IMR-90 (cell line): Measurements from ENCODE around the gene PTPRF. TPM values are rescaled to one million over a fixed set of nuclear protein-coding genes. Genes with fewer than 3 reads are reported as not detected.

ENCODE experiments used
- ATAC-seq: fragments of 200-7000 bp; cut with Tn5 transposase; 2 replicates; pipeline ENCODE4 v1.9.1; 2020; ENCODE audit warnings: low read depth, mild to moderate bottlenecking, moderate library complexity
- BruUV-seq: library from RNA; stranded (reverse); fragments of 400-500 nt; replicated peaks from 2 replicates; lab custom pipeline; 2021; lab: Mats Ljungman, UMichigan
- CTCF ChIA-PET: fragments of 300-600 bp; formaldehyde crosslinking; extraction: SDS; loops from one replicate; lab custom pipeline; 2021; ENCODE audit warnings: antibody characterized with exemption; lab: Yijun Ruan, JAX
- POLR2A ChIA-PET: fragments of 300-600 bp; sonication (Branson Sonifier 250); formaldehyde crosslinking; loops from one replicate; lab custom pipeline; 2022; ENCODE audit warnings: antibody characterized with exemption; ENCODE audit not compliant: unreplicated experiment; lab: Charles Lee
- DNase-seq: peaks from one replicate; pipeline ENCODE4 v3.0.0; 2013
- H2AFZ ChIP-seq: replicated peaks from 2 replicates; pipeline ENCODE3; 2013; ENCODE audit warnings: low read length, mild to moderate bottlenecking; ENCODE audit not compliant: poor library complexity
- H2AK5ac ChIP-seq: 2 replicates; pipeline ENCODE4 v1.6.1; 2013; ENCODE audit warnings: low read depth, low read length, inconsistent platforms
- H2AK9ac ChIP-seq: replicated peaks from 2 replicates; pipeline ENCODE3; 2013; ENCODE audit warnings: mild to moderate bottlenecking, low read depth, low read length, moderate library complexity; ENCODE audit not compliant: poor library complexity
- H2BK120ac ChIP-seq: 2 replicates; pipeline ENCODE4 v1.6.1; 2013; ENCODE audit warnings: low read depth, low read length, inconsistent platforms
- H2BK15ac ChIP-seq: 3 replicates; pipeline ENCODE4 v1.6.1; 2013; ENCODE audit warnings: low read depth, low read length, inconsistent platforms
- H2BK20ac ChIP-seq: 2 replicates; pipeline ENCODE4 v1.6.1; 2013; ENCODE audit warnings: low read depth, mild to moderate bottlenecking, inconsistent platforms, low read length, moderate library complexity
- H2BK5ac ChIP-seq: 2 replicates; pipeline ENCODE4 v1.6.1; 2013; ENCODE audit warnings: mild to moderate bottlenecking, low read depth, low read length, inconsistent platforms; ENCODE audit not compliant: poor library complexity, severe bottlenecking
- H3K14ac ChIP-seq: replicated peaks from 2 replicates; pipeline ENCODE4 v1.6.1; 2013; ENCODE audit warnings: low read depth, low read length, inconsistent platforms
- H3K18ac ChIP-seq: 2 replicates; pipeline ENCODE4 v1.6.1; 2013; ENCODE audit warnings: low read depth, low read length, control low read depth
- H3K23ac ChIP-seq: 2 replicates; pipeline ENCODE4 v1.6.1; 2013; ENCODE audit warnings: low read depth, low read length, inconsistent platforms
- H3K27ac ChIP-seq: 2 replicates; pipeline ENCODE4 v1.5.1; 2013; ENCODE audit warnings: mild to moderate bottlenecking, control low read depth, low read length; ENCODE audit not compliant: insufficient read depth
- H3K27me3 ChIP-seq: 2 replicates; pipeline ENCODE4 v1.6.1; 2013; ENCODE audit warnings: low read length; ENCODE audit not compliant: control insufficient read depth, insufficient read depth
- H3K36me3 ChIP-seq: 2 replicates; pipeline ENCODE4 v1.6.1; 2013; ENCODE audit warnings: low read length, mixed read lengths; ENCODE audit not compliant: control insufficient read depth, insufficient read depth
- H3K4ac ChIP-seq: 2 replicates; pipeline ENCODE4 v1.6.1; 2013; ENCODE audit warnings: low read depth, low read length, inconsistent platforms
- H3K4me1 ChIP-seq: 2 replicates; pipeline ENCODE4 v1.6.1; 2013; ENCODE audit warnings: low read length, mixed read lengths; ENCODE audit not compliant: control insufficient read depth, insufficient read depth
- H3K4me2 ChIP-seq: 2 replicates; pipeline ENCODE4 v1.6.1; 2013; ENCODE audit warnings: low read depth, mild to moderate bottlenecking, control low read depth, low read length, moderate library complexity
- H3K4me3 ChIP-seq: 2 replicates; pipeline ENCODE4 v1.5.1; 2013; ENCODE audit warnings: low read depth, mild to moderate bottlenecking, control low read depth, low read length, moderate library complexity; ENCODE audit not compliant: insufficient read depth
- H3K56ac ChIP-seq: 2 replicates; pipeline ENCODE4 v1.6.1; 2013; ENCODE audit warnings: low read length, inconsistent platforms; ENCODE audit not compliant: insufficient read depth; ENCODE audit errors: extremely low read depth
- H3K79me1 ChIP-seq, 2 experiments: 2 replicates each; pipeline ENCODE4 v1.6.1; 2013; ENCODE audit warnings: low read length in 2 of 2, inconsistent platforms in 1 of 2, low read depth in 1 of 2
- H3K9ac ChIP-seq: 2 replicates; pipeline ENCODE4 v1.6.1; 2013; ENCODE audit warnings: low read depth, low read length, control low read depth
- H3K9me1 ChIP-seq: 2 replicates; pipeline ENCODE4 v1.6.1; 2013; ENCODE audit warnings: low read length, inconsistent platforms; ENCODE audit not compliant: insufficient read depth
- H3K9me3 ChIP-seq: 2 replicates; pipeline ENCODE4 v1.6.1; 2013; ENCODE audit warnings: low read length; ENCODE audit not compliant: control insufficient read depth, insufficient read depth
- H4K20me1 ChIP-seq: 2 replicates; pipeline ENCODE4 v1.6.1; 2013; ENCODE audit warnings: low read length, inconsistent platforms; ENCODE audit not compliant: insufficient read depth
- H4K5ac ChIP-seq: 2 replicates; pipeline ENCODE4 v1.6.1; 2013; ENCODE audit warnings: mild to moderate bottlenecking, low read depth, low read length, control low read depth
- H4K8ac ChIP-seq, 2 experiments: 2 replicates each; pipeline ENCODE4 v1.6.1; 2013; ENCODE audit warnings: low read depth in 2 of 2, low read length in 2 of 2, control low read depth in 1 of 2, inconsistent platforms in 1 of 2
- H4K91ac ChIP-seq: 2 replicates; pipeline ENCODE4 v1.6.1; 2013; ENCODE audit warnings: low read depth, low read length, inconsistent platforms; ENCODE audit not compliant: insufficient read depth
- CEBPB ChIP-seq: IDR thresholded peaks from 2 replicates; pipeline ENCODE4 v1.6.1; 2012; ENCODE audit warnings: low read depth, low read length, improper control_type of control experiment
- CHD1 ChIP-seq: IDR thresholded peaks from 2 replicates; pipeline ENCODE4 v1.6.1; 2012; ENCODE audit warnings: low read depth, low read length, improper control_type of control experiment
- CTCF ChIP-seq: conservative IDR thresholded peaks from 2 replicates; pipeline ENCODE4 v1.5.1; 2012; ENCODE audit warnings: mild to moderate bottlenecking, low read depth, low read length, improper control_type of control experiment
- MAFK ChIP-seq: IDR thresholded peaks from 2 replicates; pipeline ENCODE4 v1.6.1; 2012; ENCODE audit warnings: low read depth, low read length, improper control_type of control experiment
- MAZ ChIP-seq: IDR thresholded peaks from 2 replicates; pipeline ENCODE4 v1.6.1; 2012; ENCODE audit warnings: low read depth, mild to moderate bottlenecking, low read length, improper control_type of control experiment, moderate library complexity, borderline replicate concordance
- RCOR1 ChIP-seq: IDR thresholded peaks from 2 replicates; pipeline ENCODE4 v1.6.1; 2012; ENCODE audit warnings: mild to moderate bottlenecking, low read length, improper control_type of control experiment; ENCODE audit not compliant: insufficient replicate concordance
- WGBS, 2 experiments: methylation state at CpG; one replicate each; pipeline versions ENCODE4 v1.1.5 to v1.1.7; 2013; ENCODE audit warnings: missing lambda C conversion rate in 2 of 2; ENCODE audit not compliant: insufficient read length in 1 of 2; ENCODE audit errors: extremely low coverage in 2 of 2; 5-methylcytosine and 5-hydroxymethylcytosine counted together
- dilution Hi-C: fragments of 300-500 bp; cut with HindIII; formaldehyde crosslinking; loops from one replicate; pipeline ENCODE4 v1.14.3; 2018; ENCODE audit warnings: low sequenced_read_pairs; ENCODE audit not compliant: unreplicated experiment
- in situ Hi-C: fragments of 300-500 bp; cut with MboI; formaldehyde crosslinking; loops from 3 replicates; pipeline ENCODE4 v1.14.3; 2019; ENCODE audit warnings: low sequenced_read_pairs, inconsistent platforms, mixed read lengths
- intact Hi-C: fragments of 100-400 bp; cut with micrococcal nuclease; formaldehyde crosslinking; loops from 2 replicates; pipeline ENCODE4 v1.10.0; 2022
- polyA plus RNA-seq, 3 experiments: library from polyadenylated mRNA; depleted of rRNA; stranded (reverse); fragments of >200 nt; gene quantifications; 2 replicates each; pipeline ENCODE4 v1.2.3, GENCODE V29; 2012; ENCODE audit warnings: low replicate concordance in 1 of 3
- total RNA-seq: library from RNA; depleted of rRNA; stranded (reverse); fragments of >200 nt; gene quantifications from 2 replicates; pipeline ENCODE4 v1.2.3, GENCODE V29; 2012

Gene PTPRF
- total and polyA plus RNA-seq, 2 of the 4 experiments (the other 2 are of a cell fraction), result 25.8 to 92.3 TPM

DNA sequence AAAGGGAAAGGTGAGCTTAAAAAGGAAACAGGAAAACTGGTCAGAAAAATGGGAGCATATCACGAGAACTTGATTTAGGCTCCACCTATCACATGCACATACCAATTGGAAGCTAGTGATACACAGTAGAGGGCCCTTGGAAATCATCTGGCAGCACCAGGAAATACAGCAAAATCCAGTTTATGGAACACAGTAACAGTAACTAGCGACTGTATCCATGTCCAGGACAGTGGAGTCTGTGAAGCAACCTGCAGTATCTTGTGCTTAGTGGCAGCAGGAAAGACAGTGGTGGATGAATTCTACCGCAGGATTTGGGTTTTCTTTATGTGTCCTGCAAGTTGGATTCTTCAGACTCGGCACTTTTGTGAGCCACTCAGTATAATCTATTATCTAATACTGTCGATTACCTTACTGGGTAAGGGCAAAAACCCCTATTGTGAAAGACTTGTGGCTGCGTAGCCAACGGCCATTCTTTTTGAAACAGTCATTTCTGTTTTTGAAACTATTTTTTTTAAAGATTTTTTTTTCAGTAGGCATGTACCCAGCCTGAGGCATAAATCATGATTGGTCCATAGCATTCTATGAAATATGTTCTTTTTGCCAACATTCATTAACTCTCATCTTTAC lies 117.7 kb downstream of the PTPRF start:
- Histone ChIP-seq H4K8ac (peak overlapping the region in 1 of 2 experiments; percentile 70; a peak in 1 of 4 replicates), H3K14ac (no peak overlapping the region), H2BK20ac (no peak overlapping the region), H2BK120ac (no peak overlapping the region), H3K4me1 (peaks cover 5% of the 10 kb centered on the region), H3K9me3 (no peaks in the 10 kb centered on the region), H3K4me2 (no peak overlapping the region), H3K27ac (no peak overlapping the region), H2BK15ac (no peak overlapping the region), H3K27me3 (no peaks in the 10 kb centered on the region), H2BK5ac (no peak overlapping the region), H3K4me3 (no peak overlapping the region), H2AK9ac (no peak overlapping the region), H3K23ac (no peak overlapping the region), H3K18ac (no peak overlapping the region), H3K79me1 (peaks cover 4 to 24% of the 10 kb centered on the region in 2 experiments; a peak in 3 of 4 replicates), H4K91ac (no peak overlapping the region), H3K4ac (no peak overlapping the region), H3K9ac (no peak overlapping the region), H4K5ac (no peak overlapping the region), H3K36me3 (peaks cover 3% of the 10 kb centered on the region), H2AK5ac (no peak overlapping the region), H4K20me1 (peaks cover 21% of the 10 kb centered on the region; the same call in 1 of the 2 replicates), H3K9me1 (no peaks in the 10 kb centered on the region), H2AFZ (peak overlapping the region; percentile 47), H3K56ac (no peak overlapping the region)
- in situ Hi-C loops, result no loop called here
- BruUV-seq, result no TSS peak
- no CpG with 5 or more reads among the region's 7 CpGs for WGBS, 2 experiments
- intact Hi-C loops, result no loop called here
- dilution Hi-C loops, result no loop called here
- TF ChIP-seq CHD1 (no peak), CEBPB (peak; percentile 42; the same call in 1 of the 2 replicates), CTCF (no peak), RCOR1 (no peak), MAFK (peak; percentile 36), MAZ (no peak)
- ATAC-seq (no peak), DNase-seq (no peak)
- ChIA-PET POLR2A (interaction anchor here (0.6 kb wide), 1 partner anchor 75 kb away, joined by 3 read pairs; no protein-coding TSS in a partner anchor), CTCF (interaction anchor here (0.5 kb wide), 1 partner anchor 13 kb away, joined by 4 read pairs; no protein-coding TSS in a partner anchor)
